Left ventricle myocardium inferior (tissue), 1 donor: ENCODE results near the gene CEACAM3. TPM values are rescaled to one million over a fixed set of nuclear protein-coding genes. Genes with fewer than 3 reads are reported as not detected.

ENCODE experiments used
- DNase-seq: peaks from one replicate; pipeline ENCODE4 v3.0.0-alpha.2; 2020
- H3K27ac ChIP-seq: fragments of 200-600 bp; replicated peaks from 2 replicates; pipeline ENCODE4 v1.8.0; 2021
- H3K27me3 ChIP-seq: fragments of 200-600 bp; 2 replicates; pipeline ENCODE4 v1.8.0; 2021; ENCODE audit warnings: low read depth
- H3K36me3 ChIP-seq: fragments of 200-600 bp; 2 replicates; pipeline ENCODE4 v1.8.0; 2021
- H3K4me1 ChIP-seq: fragments of 200-600 bp; 2 replicates; pipeline ENCODE4 v1.8.0; 2021
- H3K4me3 ChIP-seq: fragments of 200-600 bp; 2 replicates; pipeline ENCODE4 v1.8.0; 2021; ENCODE audit warnings: mild to moderate bottlenecking, moderate library complexity
- H3K9me3 ChIP-seq: fragments of 200-600 bp; replicated peaks from 2 replicates; pipeline ENCODE4 v1.8.0; 2021
- intact Hi-C: fragments of 100-400 bp; cut with micrococcal nuclease; formaldehyde crosslinking; loops from one replicate; pipeline ENCODE4 v1.11.0; 2022
- total RNA-seq: library from RNA; stranded (reverse); fragmentation: NEBNext Ultra II Directional; extraction: Animal tissue kit (Norgen Biotek cat#: 25700); gene quantifications from one replicate; pipeline ENCODE4 v1.2.1, GENCODE V29; 2021
- TF ChIP-seq, protein P1 (sequence below): fragments of 200-600 bp; IDR thresholded peaks from 2 replicates; pipeline ENCODE4 v1.8.0; 2021; ENCODE audit warnings: antibody characterized with exemption, mild to moderate bottlenecking, borderline replicate concordance
- donor health status: DM: no; HTN: yes; CAD: no; lungs with severe emphysema.

Gene CEACAM3
- total RNA-seq, 1 donor from 2014 or later = not detected

DNA sequence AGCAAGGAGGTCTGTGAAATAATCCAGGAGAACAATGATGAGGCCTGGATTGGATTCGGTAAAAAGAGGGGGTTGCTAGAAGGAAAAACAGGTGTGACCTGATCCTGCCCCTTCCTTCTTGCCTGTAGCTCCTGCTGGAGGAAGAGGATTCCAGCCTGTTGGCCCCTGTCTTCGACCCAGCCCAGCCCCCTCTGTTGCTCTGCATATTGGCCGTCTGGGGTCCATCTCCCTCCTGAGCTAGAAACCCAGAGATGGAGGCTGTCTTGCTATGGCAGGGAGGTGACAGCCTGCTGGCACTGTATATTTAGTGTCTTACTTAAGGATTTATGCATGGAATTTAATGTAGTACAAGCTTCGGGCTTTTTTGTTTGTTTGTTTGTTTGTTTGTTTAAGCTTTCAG is 55.1 kb downstream of the CEACAM3 start:
- no peak overlapping the region for H3K4me3 ChIP-seq
- TF ChIP-seq, protein P1, sequence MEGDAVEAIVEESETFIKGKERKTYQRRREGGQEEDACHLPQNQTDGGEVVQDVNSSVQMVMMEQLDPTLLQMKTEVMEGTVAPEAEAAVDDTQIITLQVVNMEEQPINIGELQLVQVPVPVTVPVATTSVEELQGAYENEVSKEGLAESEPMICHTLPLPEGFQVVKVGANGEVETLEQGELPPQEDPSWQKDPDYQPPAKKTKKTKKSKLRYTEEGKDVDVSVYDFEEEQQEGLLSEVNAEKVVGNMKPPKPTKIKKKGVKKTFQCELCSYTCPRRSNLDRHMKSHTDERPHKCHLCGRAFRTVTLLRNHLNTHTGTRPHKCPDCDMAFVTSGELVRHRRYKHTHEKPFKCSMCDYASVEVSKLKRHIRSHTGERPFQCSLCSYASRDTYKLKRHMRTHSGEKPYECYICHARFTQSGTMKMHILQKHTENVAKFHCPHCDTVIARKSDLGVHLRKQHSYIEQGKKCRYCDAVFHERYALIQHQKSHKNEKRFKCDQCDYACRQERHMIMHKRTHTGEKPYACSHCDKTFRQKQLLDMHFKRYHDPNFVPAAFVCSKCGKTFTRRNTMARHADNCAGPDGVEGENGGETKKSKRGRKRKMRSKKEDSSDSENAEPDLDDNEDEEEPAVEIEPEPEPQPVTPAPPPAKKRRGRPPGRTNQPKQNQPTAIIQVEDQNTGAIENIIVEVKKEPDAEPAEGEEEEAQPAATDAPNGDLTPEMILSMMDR = no peak
- no peak overlapping the region for H3K27ac ChIP-seq
- no peak for DNase-seq
- intact Hi-C loops = no loop called here
- H3K36me3 ChIP-seq = no peaks in the 10 kb centered on the region
- H3K27me3 ChIP-seq = peaks cover 71% of the 10 kb centered on the region
- no peaks in the 10 kb centered on the region for H3K4me1 ChIP-seq
- no peaks in the 10 kb centered on the region for H3K9me3 ChIP-seq

- H3K27ac ChIP-seq = no peak overlapping the region
- DNase-seq = no peak
- no peaks in the 10 kb centered on the region for H3K36me3 ChIP-seq
- no peak overlapping the region for H3K4me3 ChIP-seq
- no peaks in the 10 kb centered on the region for H3K9me3 ChIP-seq
- intact Hi-C loops = no loop called here
- H3K27me3 ChIP-seq = peaks cover 66% of the 10 kb centered on the region
- H3K4me1 ChIP-seq = no peaks in the 10 kb centered on the region
- TF ChIP-seq, protein P1 = no peak
Observed at GRCh38 chr19:41853344-41853743, 57.0 kb downstream of the CEACAM3 start.

DNA sequence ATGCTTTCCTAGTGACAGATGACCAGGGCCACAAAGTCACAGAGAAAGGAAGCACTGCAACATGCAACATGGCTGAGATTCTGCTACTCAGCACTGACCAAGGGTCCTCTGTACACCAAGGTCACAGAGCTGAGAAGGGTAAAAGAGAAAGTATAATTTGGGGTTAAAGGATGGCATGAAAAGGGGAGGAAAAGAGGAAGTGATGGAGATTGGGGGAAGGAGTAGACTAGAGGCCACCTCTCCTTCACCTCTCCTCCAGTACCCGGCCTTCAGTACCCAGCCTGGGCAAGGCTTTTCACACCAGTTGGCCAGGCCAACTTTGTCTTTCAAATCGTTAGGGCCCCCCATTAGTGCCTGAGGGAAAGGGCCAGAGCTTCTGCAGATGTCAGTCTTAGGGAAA is 57.4 kb downstream of the CEACAM3 start:
- H3K4me3 ChIP-seq = no peak overlapping the region
- DNase-seq = no peak
- H3K27me3 ChIP-seq = peaks cover 62% of the 10 kb centered on the region
- TF ChIP-seq, protein P1 = no peak
- intact Hi-C loops = no loop called here
- H3K4me1 ChIP-seq = no peaks in the 10 kb centered on the region
- no peak overlapping the region for H3K27ac ChIP-seq
- H3K36me3 ChIP-seq = no peaks in the 10 kb centered on the region
- H3K9me3 ChIP-seq = no peaks in the 10 kb centered on the region

DNA sequence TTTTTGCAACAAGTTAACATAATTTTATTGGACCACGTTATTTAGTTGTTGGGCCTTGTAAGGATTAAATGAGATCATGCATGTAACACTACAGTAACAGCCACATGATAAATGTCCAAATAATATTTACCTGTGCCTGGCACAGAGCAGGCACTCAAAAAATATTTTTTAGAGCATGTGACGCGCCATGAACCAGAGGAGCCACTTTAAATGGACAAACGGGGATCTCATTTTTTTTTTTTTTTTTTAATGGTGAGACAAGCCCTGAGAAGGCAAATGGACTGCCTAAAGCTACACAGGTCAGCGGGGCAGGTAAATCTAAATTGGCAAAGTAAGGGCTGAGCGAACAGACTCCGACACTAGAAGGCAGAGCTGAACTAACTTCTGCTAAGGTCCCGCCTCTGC is 62.8 kb downstream of the CEACAM3 start:
- TF ChIP-seq, protein P1 = no peak
- Histone ChIP-seq H3K4me3 (peak overlapping the region; percentile 95), H3K36me3 (peaks cover 34% of the 10 kb centered on the region), H3K27me3 (peaks cover 16% of the 10 kb centered on the region), H3K4me1 (peaks cover 41% of the 10 kb centered on the region), H3K9me3 (no peaks in the 10 kb centered on the region), H3K27ac (peak overlapping the region; percentile 99)
- no peak for DNase-seq
- intact Hi-C loops = no loop called here

- no peaks in the 10 kb centered on the region for H3K9me3 ChIP-seq
- peak within 1 kb of the TSS; percentile 99 for H3K27ac ChIP-seq
- DNase-seq = peak; percentile 98
- TF ChIP-seq, protein P1 = peak; percentile 76
- peak within 1 kb of the TSS; percentile 95 for H3K4me3 ChIP-seq
- H3K4me1 ChIP-seq = peaks cover 47% of the 10 kb centered on the region
- peaks cover 14% of the 10 kb centered on the region for H3K27me3 ChIP-seq
- intact Hi-C loops = loop anchor here (10.0 kb wide), 1 partner anchor 75 kb away; no protein-coding TSS in a partner anchor
- peaks cover 40% of the 10 kb centered on the region for H3K36me3 ChIP-seq
Observed at GRCh38 chr19:41859618-41860418, 63.4 kb downstream of the CEACAM3 start, which contains the start of gene RPS19. Gene RPS19, plus strand, starts transcription at chr19:41860255. Its CDS starts 520 bp downstream, at chr19:41860775.
